GOT3 (cell line): Measurements from ENCODE around the gene ZNF804A.
"Not testable (repeated sequence)": the region's sequence is repeated elsewhere in the genome, so short reads cannot be mapped to it uniquely, and the experiment has no call there.

ENCODE experiments used
- DNase-seq: peaks from one replicate; lab custom pipeline; 2025; ENCODE audit warnings: mixed read lengths; lab: John Stamatoyannopoulos, UW

ZNF804A gene

GRCh38 chr2:184824597-184824996 lies 226.3 kb downstream of the ZNF804A start:
- DNase-seq = no peak

GRCh38 chr2:184830531-184830930 lies 232.2 kb downstream of the ZNF804A start:
- no peak for DNase-seq

- no peak for DNase-seq
Measured at GRCh38 chr2:184834699-184835397, 236.5 kb downstream of the ZNF804A start.

GRCh38 chr2:184835398-184835715 lies 237.0 kb downstream of the ZNF804A start:
- no peak for DNase-seq

GRCh38 chr2:184847331-184847730 lies 249.0 kb downstream of the ZNF804A start:
- DNase-seq = no peak

GRCh38 chr2:184849516-184849915 lies 251.2 kb downstream of the ZNF804A start:
- no peak for DNase-seq

GRCh38 chr2:184851576-184851975 lies 253.2 kb downstream of the ZNF804A start:
- no peak for DNase-seq

- DNase-seq = no peak
Measured at GRCh38 chr2:184859187-184859586, 260.9 kb downstream of the ZNF804A start.

GRCh38 chr2:184860744-184861143 lies 262.4 kb downstream of the ZNF804A start:
- DNase-seq = no peak

- no peak for DNase-seq
Measured at GRCh38 chr2:184875212-184875611, 276.9 kb downstream of the ZNF804A start.

- DNase-seq = no peak
Measured at GRCh38 chr2:184875911-184876310, 277.6 kb downstream of the ZNF804A start.

GRCh38 chr2:184877909-184878308 lies 279.6 kb downstream of the ZNF804A start:
- no peak for DNase-seq

GRCh38 chr2:184879671-184880070 lies 281.3 kb downstream of the ZNF804A start:
- DNase-seq = no peak

- not testable (repeated sequence) for DNase-seq
Measured at GRCh38 chr2:184886585-184886984, 288.3 kb downstream of the ZNF804A start.

GRCh38 chr2:184890311-184890710 lies 292.0 kb downstream of the ZNF804A start:
- DNase-seq = no peak

GRCh38 chr2:184904991-184905390 lies 306.7 kb downstream of the ZNF804A start:
- no peak for DNase-seq

- no peak for DNase-seq
Measured at GRCh38 chr2:184906160-184906559, 307.8 kb downstream of the ZNF804A start.

GRCh38 chr2:184906709-184907108 lies 308.4 kb downstream of the ZNF804A start:
- DNase-seq = no peak

- no peak for DNase-seq
Measured at GRCh38 chr2:184908966-184909365, 310.6 kb downstream of the ZNF804A start.

- no peak for DNase-seq
Measured at GRCh38 chr2:184920451-184920965, 322.2 kb downstream of the ZNF804A start.

GRCh38 chr2:184921676-184922075 lies 323.3 kb downstream of the ZNF804A start:
- no peak for DNase-seq

GRCh38 chr2:184923751-184924150 lies 325.4 kb downstream of the ZNF804A start:
- DNase-seq = no peak

- no peak for DNase-seq
Measured at GRCh38 chr2:184927040-184927439, 328.7 kb downstream of the ZNF804A start.

- DNase-seq = no peak
Measured at GRCh38 chr2:184936761-184937160, 338.4 kb downstream of the ZNF804A start.
